GM23338 (cell line): ENCODE results near the gene SUSD2.

ENCODE experiments used
- CREB1 ChIP-seq: fragments of 250-450 bp; sonication (Bioruptor Pico); IDR thresholded peaks from 2 replicates; pipeline ENCODE4 v1.5.0; 2020; ENCODE audit warnings: low read depth, mild to moderate bottlenecking, moderate library complexity
- CTCF ChIP-seq, 2 experiments: fragments of 200-600 bp in 1 of 2; sonication (generic) in 1 of 2; conservative IDR thresholded peaks; 2 replicates each; pipeline versions ENCODE4 v1.5.1 to v1.6.1; 2016 to 2017; ENCODE audit warnings: antibody characterized with exemption in 2 of 2, low read depth in 2 of 2, mild to moderate bottlenecking in 2 of 2, moderate library complexity in 1 of 2
- ETS1 ChIP-seq: IDR thresholded peaks from 2 replicates; pipeline ENCODE4 v1.6.1; 2016; ENCODE audit warnings: antibody characterized with exemption
- EZH2 ChIP-seq: fragments of 200-600 bp; sonication (generic); IDR thresholded peaks from one replicate; pipeline ENCODE4 v1.8.0; 2017; ENCODE audit warnings: antibody characterized with exemption, mild to moderate bottlenecking, low read depth; ENCODE audit not compliant: unreplicated experiment
- EZH2phosphoT487 ChIP-seq: fragments of 200-600 bp; sonication (generic); IDR thresholded peaks from one replicate; pipeline ENCODE4 v1.8.1; 2018; ENCODE audit warnings: antibody characterized with exemption; ENCODE audit not compliant: unreplicated experiment
- JUNB ChIP-seq: IDR thresholded peaks from one replicate; pipeline ENCODE4 v1.6.1; 2016; ENCODE audit warnings: antibody characterized with exemption; ENCODE audit not compliant: unreplicated experiment
- POLR2AphosphoS5 ChIP-seq: IDR thresholded peaks from 2 replicates; pipeline ENCODE4 v1.6.1; 2016; ENCODE audit warnings: antibody characterized with exemption, low read depth
- REST ChIP-seq: IDR thresholded peaks from one replicate; pipeline ENCODE4 v1.6.1; 2018; ENCODE audit warnings: antibody characterized with exemption; ENCODE audit not compliant: unreplicated experiment
- ZNF114 ChIP-seq: fragments of 250-450 bp; sonication (Bioruptor Pico); IDR thresholded peaks from 2 replicates; pipeline ENCODE4 v1.5.0; 2020; ENCODE audit warnings: mild to moderate bottlenecking, moderate library complexity
- ZNF331 ChIP-seq: fragments of 250-450 bp; sonication (Bioruptor Pico); IDR thresholded peaks from 2 replicates; pipeline ENCODE4 v1.5.0; 2020; ENCODE audit warnings: low read depth, mild to moderate bottlenecking, moderate library complexity
- ZNF462 ChIP-seq: fragments of 250-450 bp; sonication (Bioruptor Pico); IDR thresholded peaks from 2 replicates; pipeline ENCODE4 v1.5.0; 2020; ENCODE audit warnings: mild to moderate bottlenecking, moderate library complexity

GRCh38 chr22:24156913-24157821, 24.1 kb upstream of the SUSD2 start:
- TF ChIP-seq JUNB (no peak), CREB1 (CRISPR knock-in tag) (peak; percentile 68), CTCF (conservative IDR thresholded peaks at IDR 0.05; ENCODE audit: low read depth in 2 of 2) (peak; percentile 74 to 82), EZH2phosphoT487 (no peak), EZH2 (no peak), POLR2AphosphoS5 (peak; percentile 45), REST (no peak), ZNF331 (CRISPR knock-in tag) (no peak), ZNF114 (no peak), ETS1 (0 out of 2 replicates have a peak, but pooled peaks have one; percentile 13), ZNF462 (CRISPR knock-in tag) (no peak)
